Endodermal cell (in vitro differentiated cells): ENCODE results near the gene GNAL. TPM values are rescaled to one million over a fixed set of nuclear protein-coding genes. Genes with fewer than 3 reads are reported as not detected.

Experiments used
- DNase-seq: peaks from one replicate; pipeline ENCODE4 v3.0.0-alpha.2; 2017
- H3K27ac ChIP-seq: 2 replicates; pipeline ENCODE4 v1.5.1; 2013; ENCODE audit warnings: mild to moderate bottlenecking, low read depth, low read length, moderate library complexity
- H3K27me3 ChIP-seq: 2 replicates; pipeline ENCODE4 v1.6.1; 2013; ENCODE audit warnings: mild to moderate bottlenecking, low read length, moderate library complexity; ENCODE audit not compliant: insufficient read depth, control insufficient read depth, poor library complexity, severe bottlenecking
- H3K36me3 ChIP-seq: 2 replicates; pipeline ENCODE4 v1.7.0; 2013; ENCODE audit warnings: mild to moderate bottlenecking, low read length, moderate library complexity; ENCODE audit not compliant: control insufficient read depth, insufficient read depth
- H3K4me1 ChIP-seq: one replicate; pipeline ENCODE4 v1.7.0; 2013; ENCODE audit warnings: low read length; ENCODE audit not compliant: control insufficient read depth, insufficient read depth
- H3K4me3 ChIP-seq: 2 replicates; pipeline ENCODE4 v1.5.1; 2013; ENCODE audit warnings: mild to moderate bottlenecking, low read length, moderate library complexity
- H3K9ac ChIP-seq: 2 replicates; pipeline ENCODE4 v1.6.1; 2013; ENCODE audit warnings: mild to moderate bottlenecking, low read length, moderate library complexity; ENCODE audit not compliant: poor library complexity, severe bottlenecking; ENCODE audit errors: extremely low read depth
- H3K9me3 ChIP-seq: 2 replicates; pipeline ENCODE4 v1.6.1; 2013; ENCODE audit warnings: mild to moderate bottlenecking, low read length, moderate library complexity; ENCODE audit not compliant: control insufficient read depth
- H3K27ac Mint-ChIP-seq: 2 replicates; pipeline ENCODE4 v1.8.0; 2020; ENCODE audit warnings: mixed read lengths
- H3K27me3 Mint-ChIP-seq: 2 replicates; pipeline ENCODE4 v1.8.0; 2021; ENCODE audit warnings: mild to moderate bottlenecking, mixed read lengths; ENCODE audit not compliant: insufficient read depth
- H3K36me3 Mint-ChIP-seq: 2 replicates; pipeline ENCODE4 v1.8.0; 2020; ENCODE audit warnings: low read depth, mixed read lengths
- H3K4me1 Mint-ChIP-seq: 2 replicates; pipeline ENCODE4 v1.8.0; 2020; ENCODE audit warnings: mixed read lengths
- H3K4me3 Mint-ChIP-seq: 2 replicates; pipeline ENCODE4 v1.8.0; 2020; ENCODE audit warnings: mild to moderate bottlenecking, moderate library complexity, mixed read lengths
- H3K9me3 Mint-ChIP-seq: 2 replicates; pipeline ENCODE4 v1.8.0; 2020; ENCODE audit warnings: mild to moderate bottlenecking, mixed read lengths
- WGBS, 2 experiments: methylation state at CpG; one replicate each; pipeline versions ENCODE4 v1.1.5 to v1.1.7; 2013; ENCODE audit warnings: missing lambda C conversion rate in 2 of 2, mixed read lengths in 1 of 2; ENCODE audit not compliant: insufficient coverage in 1 of 2, insufficient read length in 1 of 2; 5-methylcytosine and 5-hydroxymethylcytosine counted together
- total RNA-seq, 2 donors: library from RNA; stranded (reverse); fragmentation: NEBNext Ultra II Directional in 1 of 2; extraction: Animal tissue kit (Norgen Biotek cat#: 25700) in 1 of 2; gene quantifications; 2 replicates in 1 of 2; 3 replicates in 1 of 2; pipeline ENCODE4 v1.2.1, GENCODE V29; 2021
- TF ChIP-seq, protein P1 (sequence below): fragments of 200-600 bp; sonication (generic); conservative IDR thresholded peaks from 2 replicates; pipeline ENCODE4 v1.5.0; 2021; ENCODE audit warnings: antibody characterized with exemption, mild to moderate bottlenecking

GNAL gene
- total RNA-seq, 2 donors from 2014 or later, result 37.9 to 58.2 TPM

DNA sequence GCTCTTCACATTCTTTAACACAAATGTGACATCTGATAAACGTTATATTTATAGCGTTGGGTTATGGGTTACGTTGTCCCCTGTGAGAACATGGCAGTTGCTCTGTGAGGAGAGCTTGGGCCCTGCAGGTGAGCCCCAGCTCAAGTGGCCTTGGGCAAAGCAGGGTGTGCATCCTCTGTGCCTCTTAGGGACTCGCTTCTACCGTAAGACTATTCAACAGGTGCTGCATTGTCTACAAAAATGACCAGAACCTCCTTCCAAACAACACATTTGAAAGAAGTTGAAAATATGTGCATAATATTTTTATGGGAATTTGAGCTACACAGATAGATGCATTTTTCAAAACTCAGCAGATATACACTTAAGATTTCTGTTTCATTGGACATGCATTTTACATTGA is 145.7 kb downstream of the GNAL start:
- Histone ChIP-seq H3K36me3 (peaks cover 7% of the 10 kb centered on the region), H3K9me3 (peaks cover 5% of the 10 kb centered on the region), H3K27me3 (no peaks in the 10 kb centered on the region), H3K4me1 (peaks cover 4% of the 10 kb centered on the region), H3K9ac (no peak overlapping the region), H3K4me3 (no peak overlapping the region), H3K27ac (no peak overlapping the region)
- Mint-ChIP-seq H3K36me3 (peaks cover 21% of the 10 kb centered on the region), H3K4me3 (no peak overlapping the region), H3K27me3 (no peaks in the 10 kb centered on the region), H3K4me1 (peaks cover 3% of the 10 kb centered on the region), H3K9me3 (no peaks in the 10 kb centered on the region), H3K27ac (no peak overlapping the region)
- 91% methylated on average over 3 to 5 of the region's 5 CpGs for WGBS, 2 experiments
- TF ChIP-seq, protein P1, sequence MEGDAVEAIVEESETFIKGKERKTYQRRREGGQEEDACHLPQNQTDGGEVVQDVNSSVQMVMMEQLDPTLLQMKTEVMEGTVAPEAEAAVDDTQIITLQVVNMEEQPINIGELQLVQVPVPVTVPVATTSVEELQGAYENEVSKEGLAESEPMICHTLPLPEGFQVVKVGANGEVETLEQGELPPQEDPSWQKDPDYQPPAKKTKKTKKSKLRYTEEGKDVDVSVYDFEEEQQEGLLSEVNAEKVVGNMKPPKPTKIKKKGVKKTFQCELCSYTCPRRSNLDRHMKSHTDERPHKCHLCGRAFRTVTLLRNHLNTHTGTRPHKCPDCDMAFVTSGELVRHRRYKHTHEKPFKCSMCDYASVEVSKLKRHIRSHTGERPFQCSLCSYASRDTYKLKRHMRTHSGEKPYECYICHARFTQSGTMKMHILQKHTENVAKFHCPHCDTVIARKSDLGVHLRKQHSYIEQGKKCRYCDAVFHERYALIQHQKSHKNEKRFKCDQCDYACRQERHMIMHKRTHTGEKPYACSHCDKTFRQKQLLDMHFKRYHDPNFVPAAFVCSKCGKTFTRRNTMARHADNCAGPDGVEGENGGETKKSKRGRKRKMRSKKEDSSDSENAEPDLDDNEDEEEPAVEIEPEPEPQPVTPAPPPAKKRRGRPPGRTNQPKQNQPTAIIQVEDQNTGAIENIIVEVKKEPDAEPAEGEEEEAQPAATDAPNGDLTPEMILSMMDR, result no peak
- DNase-seq, result no peak

DNA sequence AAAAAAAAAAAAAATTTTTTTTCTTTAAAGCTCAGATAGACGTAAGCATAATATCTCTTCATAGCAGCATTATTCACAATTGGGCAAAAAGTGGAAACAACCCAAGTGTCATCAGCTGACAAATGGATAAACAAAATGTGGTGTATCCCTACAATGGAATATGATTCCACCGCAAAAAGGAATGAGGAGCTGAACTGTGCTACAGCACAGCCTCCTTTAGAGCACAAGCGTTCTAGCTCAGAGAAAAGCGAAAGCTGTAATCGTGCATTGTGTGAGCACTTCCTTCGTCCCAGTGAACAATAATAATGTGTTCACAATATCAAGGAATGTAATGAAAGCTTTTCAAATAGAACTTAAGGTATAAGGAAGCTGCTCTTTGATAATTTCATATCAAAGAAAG is 150.5 kb downstream of the GNAL start:
- DNase-seq, result no peak
- H3K9me3 ChIP-seq, result no peaks in the 10 kb centered on the region
- Mint-ChIP-seq H3K27ac (peak overlapping the region; percentile 93), H3K27me3 (no peaks in the 10 kb centered on the region), H3K4me3 (no peak overlapping the region), H3K36me3 (peaks cover 2% of the 10 kb centered on the region), H3K4me1 (peaks cover 13% of the 10 kb centered on the region), H3K9me3 (no peaks in the 10 kb centered on the region)
- no peak overlapping the region for H3K27ac ChIP-seq
- H3K27me3 ChIP-seq, result no peaks in the 10 kb centered on the region
- WGBS, 2 experiments, result 90 to 95% methylated on average over 5 to 6 of the region's 6 CpGs
- peak overlapping the region; percentile 13 for H3K9ac ChIP-seq
- H3K4me3 ChIP-seq, result no peak overlapping the region
- peaks cover 3% of the 10 kb centered on the region for H3K36me3 ChIP-seq
- H3K4me1 ChIP-seq, result peaks cover 9% of the 10 kb centered on the region
- TF ChIP-seq, protein P1, result no peak

DNA sequence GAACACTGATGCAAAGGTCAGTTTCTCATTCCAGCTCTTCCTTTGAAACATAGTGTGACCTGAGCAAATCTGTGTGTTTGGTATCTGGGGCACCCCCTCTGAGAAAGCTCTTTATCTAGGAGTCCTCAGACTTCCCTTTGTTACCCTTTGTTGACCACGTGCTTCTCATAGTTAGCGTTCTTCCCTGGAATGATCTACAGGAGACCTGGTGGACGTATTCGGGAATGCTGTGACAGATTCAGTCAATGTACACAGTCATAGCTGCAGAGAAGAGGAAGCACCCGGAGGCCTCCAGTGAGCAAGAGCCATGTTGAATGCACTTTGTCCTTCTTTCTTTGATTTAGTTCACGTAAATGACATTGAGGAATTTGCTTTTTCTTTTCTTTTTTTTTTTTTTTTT is 151.4 kb downstream of the GNAL start:
- Histone ChIP-seq H3K36me3 (peaks cover 3% of the 10 kb centered on the region), H3K4me3 (no peak overlapping the region), H3K27me3 (no peaks in the 10 kb centered on the region), H3K27ac (no peak overlapping the region), H3K9me3 (no peaks in the 10 kb centered on the region), H3K4me1 (peaks cover 9% of the 10 kb centered on the region), H3K9ac (peak overlapping the region; percentile 13)
- WGBS, 2 experiments, result 52 to 57% methylated on average over 5 to 6 of the region's 6 CpGs
- no peaks in the 10 kb centered on the region for H3K27me3 Mint-ChIP-seq
- peaks cover 13% of the 10 kb centered on the region for H3K4me1 Mint-ChIP-seq
- TF ChIP-seq, protein P1, result peak; percentile 61
- no peak overlapping the region for H3K4me3 Mint-ChIP-seq
- peaks cover 2% of the 10 kb centered on the region for H3K36me3 Mint-ChIP-seq
- no peaks in the 10 kb centered on the region for H3K9me3 Mint-ChIP-seq
- peak; percentile 57 for DNase-seq
- H3K27ac Mint-ChIP-seq, result peak overlapping the region; percentile 93
